PFSK-1 (cell line): ENCODE results near the gene GLT8D2.
A peak's percentile ranks its signal among the peaks of the same experiment; 100 is the strongest.

ENCODE experiments used
- FOXP2 ChIP-seq: optimal IDR thresholded peaks from 2 replicates; pipeline ENCODE3; 2011; ENCODE audit warnings: borderline replicate concordance, control low read depth, inconsistent platforms; ENCODE audit not compliant: insufficient read depth; ENCODE audit errors: extremely low read length, extremely low read depth
- POLR2AphosphoS5 ChIP-seq: IDR thresholded peaks from 2 replicates; pipeline ENCODE4 v1.6.1; 2012; ENCODE audit warnings: low read depth, mild to moderate bottlenecking, control low read depth, low read length, moderate library complexity
- REST ChIP-seq, 2 experiments: IDR thresholded peaks; 2 replicates each; pipeline versions ENCODE4 v1.6.1 to v1.8.0; 2011 to 2012; ENCODE audit warnings: low read depth in 2 of 2, low read length in 2 of 2, control low read depth in 1 of 2, inconsistent platforms in 1 of 2, mild to moderate bottlenecking in 1 of 2, moderate library complexity in 1 of 2; ENCODE audit not compliant: insufficient read depth in 1 of 2
- SIN3A ChIP-seq: IDR thresholded peaks from 2 replicates; pipeline ENCODE4 v1.6.1; 2012; ENCODE audit warnings: mild to moderate bottlenecking, low read length, moderate library complexity, borderline replicate concordance; ENCODE audit not compliant: insufficient read depth
- TAF1 ChIP-seq: IDR thresholded peaks from 2 replicates; pipeline ENCODE4 v1.6.1; 2012; ENCODE audit warnings: low read length, control low read depth, borderline replicate concordance; ENCODE audit not compliant: insufficient read depth

Gene GLT8D2

GRCh38 chr12:103969391-103969790, 80.6 kb downstream of the GLT8D2 start:
- TF ChIP-seq POLR2AphosphoS5 (0 out of 2 replicates have a peak, but pooled peaks have one; percentile 17), FOXP2 (no peak)

GRCh38 chr12:103966736-103967135, 83.3 kb downstream of the GLT8D2 start:
- no peak for TF ChIP-seq FOXP2
- no peak for TF ChIP-seq POLR2AphosphoS5
- TF ChIP-seq SIN3A: no peak
- TF ChIP-seq TAF1: no peak
- TF ChIP-seq REST (IDR thresholded peaks at IDR 0.05; ENCODE audit: insufficient read depth in 1 of 2, low read depth in 2 of 2, low read length in 2 of 2): no peak

GRCh38 chr12:103965590-103966504, 84.1 kb downstream of the GLT8D2 start, which contains the start of gene TDG:
Gene TDG, plus strand, starts transcription at chr12:103965872. Its CDS starts 166 bp downstream, at chr12:103966038.
- 0 out of 2 replicates have a peak, but pooled peaks have one; percentile 69 for TF ChIP-seq SIN3A
- TF ChIP-seq FOXP2: peak; percentile 61
- peak; percentile 82 for TF ChIP-seq POLR2AphosphoS5
- peak in 1 of 2 experiments; percentile 65; a peak in 1 of 4 replicates for TF ChIP-seq REST (IDR thresholded peaks at IDR 0.05; ENCODE audit: insufficient read depth in 1 of 2, low read depth in 2 of 2, low read length in 2 of 2)
- peak; percentile 93; the same call in 1 of the 2 replicates for TF ChIP-seq TAF1

GRCh38 chr12:103965255-103965589, 84.8 kb downstream of the GLT8D2 start:
- TF ChIP-seq FOXP2: no peak
- TF ChIP-seq POLR2AphosphoS5: no peak
- no peak for TF ChIP-seq REST (IDR thresholded peaks at IDR 0.05; ENCODE audit: insufficient read depth in 1 of 2, low read depth in 2 of 2, low read length in 2 of 2)
- TF ChIP-seq TAF1: no peak
- TF ChIP-seq SIN3A: no peak

- TF ChIP-seq TAF1: no peak
- no peak for TF ChIP-seq SIN3A
- TF ChIP-seq REST (IDR thresholded peaks at IDR 0.05; ENCODE audit: insufficient read depth in 1 of 2, low read depth in 2 of 2, low read length in 2 of 2): no peak
- no peak for TF ChIP-seq FOXP2
- TF ChIP-seq POLR2AphosphoS5: no peak
Observed at GRCh38 chr12:103964805-103965204, 85.2 kb downstream of the GLT8D2 start.
